Sigmoid colon (tissue), 4 donors: Measurements from ENCODE around the gene SRP72.

Experiments
- EP300 ChIP-seq, 4 donors: sonication (generic); formaldehyde crosslinking; IDR thresholded peaks; one replicate each; pipeline ENCODE4 v1.6.1; 2017; ENCODE audit warnings: antibody characterized with exemption in 4 of 4
- POLR2AphosphoS5 ChIP-seq, 4 donors: sonication (generic); formaldehyde crosslinking; IDR thresholded peaks; one replicate each; pipeline ENCODE4 v1.6.1; 2017; ENCODE audit warnings: antibody characterized with exemption in 4 of 4
- TF ChIP-seq, protein P1 (sequence below), 4 experiments: fragments of 450-650 bp in 3 of 4; fragments of 200-600 bp in 1 of 4; IDR thresholded peaks; one replicate each; pipeline ENCODE4 v1.5.1; 2016 to 2019; ENCODE audit warnings: antibody characterized with exemption in 4 of 4, mild to moderate bottlenecking in 3 of 4, moderate library complexity in 2 of 4

- peak in 3 of 4 donors; percentile 51 to 67 (median 60) for TF ChIP-seq POLR2AphosphoS5 (IDR thresholded peaks at IDR 0.05)
- TF ChIP-seq, protein P1, sequence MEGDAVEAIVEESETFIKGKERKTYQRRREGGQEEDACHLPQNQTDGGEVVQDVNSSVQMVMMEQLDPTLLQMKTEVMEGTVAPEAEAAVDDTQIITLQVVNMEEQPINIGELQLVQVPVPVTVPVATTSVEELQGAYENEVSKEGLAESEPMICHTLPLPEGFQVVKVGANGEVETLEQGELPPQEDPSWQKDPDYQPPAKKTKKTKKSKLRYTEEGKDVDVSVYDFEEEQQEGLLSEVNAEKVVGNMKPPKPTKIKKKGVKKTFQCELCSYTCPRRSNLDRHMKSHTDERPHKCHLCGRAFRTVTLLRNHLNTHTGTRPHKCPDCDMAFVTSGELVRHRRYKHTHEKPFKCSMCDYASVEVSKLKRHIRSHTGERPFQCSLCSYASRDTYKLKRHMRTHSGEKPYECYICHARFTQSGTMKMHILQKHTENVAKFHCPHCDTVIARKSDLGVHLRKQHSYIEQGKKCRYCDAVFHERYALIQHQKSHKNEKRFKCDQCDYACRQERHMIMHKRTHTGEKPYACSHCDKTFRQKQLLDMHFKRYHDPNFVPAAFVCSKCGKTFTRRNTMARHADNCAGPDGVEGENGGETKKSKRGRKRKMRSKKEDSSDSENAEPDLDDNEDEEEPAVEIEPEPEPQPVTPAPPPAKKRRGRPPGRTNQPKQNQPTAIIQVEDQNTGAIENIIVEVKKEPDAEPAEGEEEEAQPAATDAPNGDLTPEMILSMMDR (IDR thresholded peaks at IDR 0.05), result peak; percentile 83 to 97 (median 89)
- TF ChIP-seq EP300 (IDR thresholded peaks at IDR 0.05), result no peak
These were observed 77.2 kb downstream of the SRP72 start for GRCh38 chr4:56544573-56545131.
